Uterus (tissue), 2 donors: ENCODE results near the gene CD27.

Source experiments
- POLR2A ChIP-seq, 2 donors: fragments of 450-650 bp; IDR thresholded peaks; one replicate each; pipeline ENCODE4 v1.6.1; 2016; ENCODE audit warnings: antibody characterized with exemption in 2 of 2, mild to moderate bottlenecking in 1 of 2, moderate library complexity in 1 of 2
- TF ChIP-seq, protein P1 (sequence below), 4 experiments: fragments of 200-600 bp in 2 of 4; fragments of 450-650 bp in 2 of 4; sonication (generic) in 2 of 4; IDR thresholded peaks; one replicate each; pipeline ENCODE4 v1.5.1; 2016 to 2019; ENCODE audit warnings: antibody characterized with exemption in 4 of 4, mild to moderate bottlenecking in 2 of 4, moderate library complexity in 1 of 4

- TF ChIP-seq, protein P1, sequence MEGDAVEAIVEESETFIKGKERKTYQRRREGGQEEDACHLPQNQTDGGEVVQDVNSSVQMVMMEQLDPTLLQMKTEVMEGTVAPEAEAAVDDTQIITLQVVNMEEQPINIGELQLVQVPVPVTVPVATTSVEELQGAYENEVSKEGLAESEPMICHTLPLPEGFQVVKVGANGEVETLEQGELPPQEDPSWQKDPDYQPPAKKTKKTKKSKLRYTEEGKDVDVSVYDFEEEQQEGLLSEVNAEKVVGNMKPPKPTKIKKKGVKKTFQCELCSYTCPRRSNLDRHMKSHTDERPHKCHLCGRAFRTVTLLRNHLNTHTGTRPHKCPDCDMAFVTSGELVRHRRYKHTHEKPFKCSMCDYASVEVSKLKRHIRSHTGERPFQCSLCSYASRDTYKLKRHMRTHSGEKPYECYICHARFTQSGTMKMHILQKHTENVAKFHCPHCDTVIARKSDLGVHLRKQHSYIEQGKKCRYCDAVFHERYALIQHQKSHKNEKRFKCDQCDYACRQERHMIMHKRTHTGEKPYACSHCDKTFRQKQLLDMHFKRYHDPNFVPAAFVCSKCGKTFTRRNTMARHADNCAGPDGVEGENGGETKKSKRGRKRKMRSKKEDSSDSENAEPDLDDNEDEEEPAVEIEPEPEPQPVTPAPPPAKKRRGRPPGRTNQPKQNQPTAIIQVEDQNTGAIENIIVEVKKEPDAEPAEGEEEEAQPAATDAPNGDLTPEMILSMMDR (IDR thresholded peaks at IDR 0.05) = no peak
- no peak for TF ChIP-seq POLR2A (IDR thresholded peaks at IDR 0.05)
These were observed 16.1 kb downstream of the CD27 start for GRCh38 chr12:6460751-6461371.
